ENCODE measurements around the gene EIF5A. TPM values are rescaled to one million over a fixed set of nuclear protein-coding genes. Genes with fewer than 3 reads are reported as not detected.

The EIF5A gene
- total RNA-seq, 1 experiment from 2014 or later: 839 TPM

Small RNAs within 50 kb of the gene (small RNA-seq; reads per million reads assigned to genes)
- gene AC026954.2 (0 reads per million in 2 experiments), gene RF00019 (0 reads per million in 2 experiments)

Other genes starting within 250 kb of the EIF5A start
- gene CLEC10A, start 227.4 kb upstream of the EIF5A start, total RNA-seq (2014; rRNA removed; shearing (Covaris generic)): not detected in 2 replicates
- gene ASGR2, start 192.8 kb upstream of the EIF5A start, total RNA-seq (2014; rRNA removed; shearing (Covaris generic)): not detected in 2 replicates
- 0.21 and 0.56 TPM in 2 replicates for gene ASGR1, start 128.3 kb upstream of the EIF5A start, total RNA-seq (2014; rRNA removed; shearing (Covaris generic))
- gene DLG4, start 87.8 kb upstream of the EIF5A start, total RNA-seq (2014; rRNA removed; shearing (Covaris generic)): 3.7 and 3.9 TPM in 2 replicates
- 123 and 148 TPM in 2 replicates for gene ACADVL, start 87.7 kb upstream of the EIF5A start, total RNA-seq (2014; rRNA removed; shearing (Covaris generic))
- 86.9 and 91.5 TPM in 2 replicates for gene DVL2, start 73.1 kb upstream of the EIF5A start, total RNA-seq (2014; rRNA removed; shearing (Covaris generic))
- 69.0 and 81.3 TPM in 2 replicates for gene PHF23, start 68.2 kb upstream of the EIF5A start, total RNA-seq (2014; rRNA removed; shearing (Covaris generic))
- gene GABARAP, start 65.2 kb upstream of the EIF5A start, total RNA-seq (2014; rRNA removed; shearing (Covaris generic)): 237 and 305 TPM in 2 replicates
- gene CTDNEP1, start 55.9 kb upstream of the EIF5A start, total RNA-seq (2014; rRNA removed; shearing (Covaris generic)): 26.9 and 29.2 TPM in 2 replicates
- gene ELP5, start 55.4 kb upstream of the EIF5A start, total RNA-seq (2014; rRNA removed; shearing (Covaris generic)): 43.8 and 58.7 TPM in 2 replicates
- not detected in 2 replicates for gene CLDN7, start 45.1 kb upstream of the EIF5A start, total RNA-seq (2014; rRNA removed; shearing (Covaris generic))
- gene SLC2A4, start 25.9 kb upstream of the EIF5A start, total RNA-seq (2014; rRNA removed; shearing (Covaris generic)): 0.79 and 1.1 TPM in 2 replicates
- gene YBX2, start 13.0 kb upstream of the EIF5A start, total RNA-seq (2014; rRNA removed; shearing (Covaris generic)): 0.08 and 0.59 TPM in 2 replicates
- gene GPS2, start 7.7 kb downstream of the EIF5A start, total RNA-seq (2014; rRNA removed; shearing (Covaris generic)): 73.7 and 74.8 TPM in 2 replicates
- gene NEURL4, start 21.7 kb downstream of the EIF5A start, total RNA-seq (2014; rRNA removed; shearing (Covaris generic)): 13.6 and 19.4 TPM in 2 replicates
- gene ACAP1, start 28.9 kb downstream of the EIF5A start, total RNA-seq (2014; rRNA removed; shearing (Covaris generic)): 0.03 TPM in 1 of 2 replicates, not detected in the other
- gene KCTD11, start 44.5 kb downstream of the EIF5A start, total RNA-seq (2014; rRNA removed; shearing (Covaris generic)): 2.0 and 2.5 TPM in 2 replicates
- gene TMEM95, start 47.5 kb downstream of the EIF5A start, total RNA-seq (2014; rRNA removed; shearing (Covaris generic)): not detected in 2 replicates
- gene TNK1, start 73.5 kb downstream of the EIF5A start, total RNA-seq (2014; rRNA removed; shearing (Covaris generic)): 0.24 TPM in 1 of 2 replicates, not detected in the other
- 5.1 and 9.6 TPM in 2 replicates for gene PLSCR3, start 86.9 kb downstream of the EIF5A start, total RNA-seq (2014; rRNA removed; shearing (Covaris generic))
- gene TMEM256, start 96.5 kb downstream of the EIF5A start, total RNA-seq (2014; rRNA removed; shearing (Covaris generic)): 147 and 188 TPM in 2 replicates
- 0.55 and 1.7 TPM in 2 replicates for gene NLGN2, start 100.2 kb downstream of the EIF5A start, total RNA-seq (2014; rRNA removed; shearing (Covaris generic))
- gene SPEM1, start 112.7 kb downstream of the EIF5A start, total RNA-seq (2014; rRNA removed; shearing (Covaris generic)): not detected in 2 replicates
- gene SPEM2, start 118.0 kb downstream of the EIF5A start, total RNA-seq (2014; rRNA removed; shearing (Covaris generic)): not detected in 2 replicates
- gene SPEM3, start 121.2 kb downstream of the EIF5A start, total RNA-seq (2014; rRNA removed; shearing (Covaris generic)): not detected in 2 replicates
- 6.8 and 7.0 TPM in 2 replicates for gene TMEM102, start 127.8 kb downstream of the EIF5A start, total RNA-seq (2014; rRNA removed; shearing (Covaris generic))
- 0.45 and 0.61 TPM in 2 replicates for gene FGF11, start 131.9 kb downstream of the EIF5A start, total RNA-seq (2014; rRNA removed; shearing (Covaris generic))
- 3.3 and 4.5 TPM in 2 replicates for gene CHRNB1, start 137.4 kb downstream of the EIF5A start, total RNA-seq (2014; rRNA removed; shearing (Covaris generic))
- 14.3 and 14.6 TPM in 2 replicates for gene ZBTB4, start 172.0 kb downstream of the EIF5A start, total RNA-seq (2014; rRNA removed; shearing (Covaris generic))
- not detected in 2 replicates for gene SLC35G6, start 173.8 kb downstream of the EIF5A start, total RNA-seq (2014; rRNA removed; shearing (Covaris generic))
- 20.6 and 24.0 TPM in 2 replicates for gene POLR2A, start 176.7 kb downstream of the EIF5A start, total RNA-seq (2014; rRNA removed; shearing (Covaris generic))
- 0.88 and 1.2 TPM in 2 replicates for gene TNFSF12, start 241.4 kb downstream of the EIF5A start, total RNA-seq (2014; rRNA removed; shearing (Covaris generic))

Measured in SK-MEL-5 (cell line).